Activated CD8-positive, alpha-beta memory T cell treated with anti-CD3 and anti-CD28 coated beads, Interleukin-2, amount 50 U/mL, for 1 hour (primary cell): ENCODE measurements around the gene HEATR5A.
"Not testable (repeated sequence)": the region's sequence is repeated elsewhere in the genome, so short reads cannot be mapped to it uniquely, and the experiment has no call there.

Experiments
- DNase-seq: peaks from one replicate; pipeline ENCODE4 v3.0.0-alpha.2; 2020; ENCODE audit errors: extremely low read depth

HEATR5A gene

GRCh38 chr14:31283578-31284252, 136.6 kb downstream of the HEATR5A start:
- DNase-seq = no peak

- DNase-seq = no peak
Measured at GRCh38 chr14:31283153-31283552, 137.2 kb downstream of the HEATR5A start.

- no peak for DNase-seq
Measured at GRCh38 chr14:31280871-31281220, 139.5 kb downstream of the HEATR5A start.

- no peak for DNase-seq
Measured at GRCh38 chr14:31280132-31280870, 140.0 kb downstream of the HEATR5A start.

GRCh38 chr14:31278883-31279282, 141.5 kb downstream of the HEATR5A start:
- no peak for DNase-seq

- no peak for DNase-seq
Measured at GRCh38 chr14:31277085-31277484, 143.3 kb downstream of the HEATR5A start.

- not testable (repeated sequence) for DNase-seq
Measured at GRCh38 chr14:31276417-31276816, 143.9 kb downstream of the HEATR5A start.

- DNase-seq = no peak
Measured at GRCh38 chr14:31275731-31276130, 144.6 kb downstream of the HEATR5A start.

GRCh38 chr14:31271648-31272047, 148.7 kb downstream of the HEATR5A start:
- DNase-seq = no peak

- no peak for DNase-seq
Measured at GRCh38 chr14:31270196-31270772, 150.1 kb downstream of the HEATR5A start.

GRCh38 chr14:31269634-31270195, 150.6 kb downstream of the HEATR5A start:
- no peak for DNase-seq

- no peak for DNase-seq
Measured at GRCh38 chr14:31268216-31268615, 152.1 kb downstream of the HEATR5A start.

- no peak for DNase-seq
Measured at GRCh38 chr14:31266437-31267331, 153.7 kb downstream of the HEATR5A start.

GRCh38 chr14:31265701-31266398, 154.5 kb downstream of the HEATR5A start:
- DNase-seq = no peak

- no peak for DNase-seq
Measured at GRCh38 chr14:31263485-31264133, 156.7 kb downstream of the HEATR5A start.

- no peak for DNase-seq
Measured at GRCh38 chr14:31261859-31262731, 158.3 kb downstream of the HEATR5A start.

- no peak for DNase-seq
Measured at GRCh38 chr14:31261523-31261858, 158.9 kb downstream of the HEATR5A start.

- not testable (repeated sequence) for DNase-seq
Measured at GRCh38 chr14:31259040-31259435, 161.3 kb downstream of the HEATR5A start.

- no peak for DNase-seq
Measured at GRCh38 chr14:31258427-31259039, 161.8 kb downstream of the HEATR5A start.
